ENCODE results near the gene ANKMY2.

- no peak for TF ChIP-seq CTCF (IDR thresholded peaks at IDR 0.05)
- TF ChIP-seq POLR2A (IDR thresholded peaks at IDR 0.05), result no peak
Measured at GRCh38 chr7:16583834-16584233, 61.7 kb downstream of the ANKMY2 start.
